Measurements from ENCODE around the gene PGAM1.

Gene PGAM1

GRCh38 chr10:97400665-97401454, 25.1 kb upstream of the PGAM1 start, which contains the start of gene RRP12:
RRP12 (minus strand) TSS chr10:97401340; CDS start chr10:97401231, 109 bp downstream.
- TF ChIP-seq CTCF (IDR thresholded peaks at IDR 0.05): no peak

- no peak for TF ChIP-seq CTCF (IDR thresholded peaks at IDR 0.05)
These were observed 24.5 kb upstream of the PGAM1 start for GRCh38 chr10:97401455-97401919.

- TF ChIP-seq CTCF (IDR thresholded peaks at IDR 0.05): no peak
These were observed 21.9 kb upstream of the PGAM1 start for GRCh38 chr10:97404044-97404443.

- no peak for TF ChIP-seq CTCF (IDR thresholded peaks at IDR 0.05)
These were observed 19.9 kb upstream of the PGAM1 start for GRCh38 chr10:97406064-97406463.

- TF ChIP-seq CTCF (IDR thresholded peaks at IDR 0.05): peak; percentile 78
These were observed 18.6 kb upstream of the PGAM1 start for GRCh38 chr10:97407211-97407951.

GRCh38 chr10:97407952-97408248, 18.1 kb upstream of the PGAM1 start:
- TF ChIP-seq CTCF (IDR thresholded peaks at IDR 0.05): no peak

- no peak for TF ChIP-seq CTCF (IDR thresholded peaks at IDR 0.05)
These were observed 17.4 kb upstream of the PGAM1 start for GRCh38 chr10:97408496-97408992.
